Ovary (tissue), 3 donors: Measurements from ENCODE around the gene OR12D1.

Experiments used
- POLR2A ChIP-seq: fragments of 450-650 bp; IDR thresholded peaks from one replicate; pipeline ENCODE4 v1.6.1; 2017; ENCODE audit warnings: antibody characterized with exemption, mild to moderate bottlenecking, moderate library complexity
- TF ChIP-seq, protein P1 (sequence below), 3 donors: fragments of 450-650 bp in 2 of 3; fragments of 200-600 bp in 1 of 3; IDR thresholded peaks; one replicate each; pipeline versions ENCODE4 v1.5.1 to v1.8.0; 2016 to 2022; ENCODE audit warnings: antibody characterized with exemption in 3 of 3, mild to moderate bottlenecking in 1 of 3
- donor health status: DM: no; HTN: no; CAD: no.

DNA sequence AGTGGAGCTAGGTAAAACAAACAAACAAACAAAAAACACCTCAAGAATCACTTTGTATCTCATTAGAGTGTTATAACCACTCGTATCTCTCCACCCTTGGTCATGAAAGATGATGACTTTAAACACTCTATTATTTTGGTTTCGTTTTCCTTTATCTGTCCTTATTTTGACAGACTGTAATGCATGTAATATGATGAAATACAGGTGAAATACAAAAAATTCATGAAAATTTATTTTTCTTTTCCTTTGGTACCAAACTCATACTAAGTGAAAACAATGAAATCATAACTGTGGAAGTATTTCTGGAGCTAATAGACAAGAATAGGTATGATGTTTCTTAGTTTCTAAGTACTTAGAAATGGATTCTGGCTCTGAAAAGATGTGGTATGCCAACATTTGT, 15.2 kb upstream of the OR12D1 start:
- TF ChIP-seq, protein P1, sequence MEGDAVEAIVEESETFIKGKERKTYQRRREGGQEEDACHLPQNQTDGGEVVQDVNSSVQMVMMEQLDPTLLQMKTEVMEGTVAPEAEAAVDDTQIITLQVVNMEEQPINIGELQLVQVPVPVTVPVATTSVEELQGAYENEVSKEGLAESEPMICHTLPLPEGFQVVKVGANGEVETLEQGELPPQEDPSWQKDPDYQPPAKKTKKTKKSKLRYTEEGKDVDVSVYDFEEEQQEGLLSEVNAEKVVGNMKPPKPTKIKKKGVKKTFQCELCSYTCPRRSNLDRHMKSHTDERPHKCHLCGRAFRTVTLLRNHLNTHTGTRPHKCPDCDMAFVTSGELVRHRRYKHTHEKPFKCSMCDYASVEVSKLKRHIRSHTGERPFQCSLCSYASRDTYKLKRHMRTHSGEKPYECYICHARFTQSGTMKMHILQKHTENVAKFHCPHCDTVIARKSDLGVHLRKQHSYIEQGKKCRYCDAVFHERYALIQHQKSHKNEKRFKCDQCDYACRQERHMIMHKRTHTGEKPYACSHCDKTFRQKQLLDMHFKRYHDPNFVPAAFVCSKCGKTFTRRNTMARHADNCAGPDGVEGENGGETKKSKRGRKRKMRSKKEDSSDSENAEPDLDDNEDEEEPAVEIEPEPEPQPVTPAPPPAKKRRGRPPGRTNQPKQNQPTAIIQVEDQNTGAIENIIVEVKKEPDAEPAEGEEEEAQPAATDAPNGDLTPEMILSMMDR (IDR thresholded peaks at IDR 0.05): no peak
- TF ChIP-seq POLR2A: no peak
